H9 (cell line): Measurements from ENCODE around the gene FMO3. TPM values are rescaled to one million over a fixed set of nuclear protein-coding genes. Genes with fewer than 3 reads are reported as not detected.

Experiments used
- DNase-seq: peaks from one replicate; pipeline ENCODE4 v3.0.0-alpha.2; 2017
- H2AFZ ChIP-seq: one replicate; pipeline ENCODE4 v1.6.1; 2013; ENCODE audit warnings: mild to moderate bottlenecking, low read length, control low read depth, moderate library complexity
- H2AK5ac ChIP-seq: 2 replicates; pipeline ENCODE4 v1.6.1; 2013; ENCODE audit warnings: low read length, control low read depth, mixed read lengths; ENCODE audit not compliant: insufficient read length
- H2BK120ac ChIP-seq: one replicate; pipeline ENCODE4 v1.6.1; 2013; ENCODE audit warnings: low read depth, mild to moderate bottlenecking, low read length, control low read depth, inconsistent platforms; ENCODE audit not compliant: poor library complexity, severe bottlenecking
- H2BK12ac ChIP-seq: 2 replicates; pipeline ENCODE4 v1.6.1; 2013; ENCODE audit warnings: low read length, control low read depth, mixed read lengths, low read depth; ENCODE audit not compliant: insufficient read length
- H2BK15ac ChIP-seq: 2 replicates; pipeline ENCODE4 v1.6.1; 2013; ENCODE audit warnings: low read depth, low read length, control low read depth
- H2BK20ac ChIP-seq: one replicate; pipeline ENCODE4 v1.6.1; 2013; ENCODE audit warnings: low read depth, mild to moderate bottlenecking, low read length, control low read depth, inconsistent platforms; ENCODE audit not compliant: poor library complexity, severe bottlenecking
- H2BK5ac ChIP-seq: 2 replicates; pipeline ENCODE4 v1.6.1; 2013; ENCODE audit warnings: low read length, control low read depth, mixed read lengths; ENCODE audit not compliant: insufficient read length
- H3K14ac ChIP-seq: 2 replicates; pipeline ENCODE4 v1.6.1; 2013; ENCODE audit warnings: low read length, control low read depth; ENCODE audit not compliant: insufficient read depth
- H3K18ac ChIP-seq: 2 replicates; pipeline ENCODE4 v1.6.1; 2013; ENCODE audit warnings: low read depth, mild to moderate bottlenecking, mixed read lengths, low read length, control low read depth; ENCODE audit not compliant: insufficient read length
- H3K23ac ChIP-seq: 2 replicates; pipeline ENCODE4 v1.6.1; 2013; ENCODE audit warnings: low read length, control low read depth, mixed read lengths, low read depth; ENCODE audit not compliant: insufficient read length
- H3K23me2 ChIP-seq: 2 replicates; pipeline ENCODE4 v1.6.1; 2013; ENCODE audit warnings: low read depth, mild to moderate bottlenecking, mixed read lengths, low read length, control low read depth; ENCODE audit not compliant: insufficient read length, poor library complexity, severe bottlenecking
- H3K27ac ChIP-seq: 2 replicates; pipeline ENCODE4 v1.5.1; 2013; ENCODE audit warnings: low read length, control low read depth, mixed read lengths, low read depth; ENCODE audit not compliant: insufficient read length
- H3K27me3 ChIP-seq: 2 replicates; pipeline ENCODE4 v1.6.1; 2013; ENCODE audit warnings: low read length, control low read depth, inconsistent platforms; ENCODE audit not compliant: insufficient read depth
- H3K4ac ChIP-seq: 2 replicates; pipeline ENCODE4 v1.6.1; 2013; ENCODE audit warnings: low read depth, mild to moderate bottlenecking, control low read depth, inconsistent platforms, low read length, moderate library complexity
- H3K4me1 ChIP-seq: 2 replicates; pipeline ENCODE4 v1.6.1; 2013; ENCODE audit warnings: low read length, control low read depth, inconsistent platforms; ENCODE audit not compliant: insufficient read depth
- H3K4me2 ChIP-seq: 2 replicates; pipeline ENCODE4 v1.6.1; 2013; ENCODE audit warnings: low read length, control low read depth, mixed read lengths; ENCODE audit not compliant: insufficient read length, insufficient read depth
- H3K56ac ChIP-seq: 2 replicates; pipeline ENCODE4 v1.6.1; 2013; ENCODE audit warnings: low read depth, mild to moderate bottlenecking, mixed read lengths, low read length, control low read depth; ENCODE audit not compliant: insufficient read length
- H3K79me1 ChIP-seq: 2 replicates; pipeline ENCODE4 v1.6.1; 2013; ENCODE audit warnings: low read depth, mild to moderate bottlenecking, moderate library complexity, low read length, control low read depth, inconsistent platforms; ENCODE audit not compliant: insufficient read depth, poor library complexity, severe bottlenecking
- H3K79me2 ChIP-seq: 2 replicates; pipeline ENCODE4 v1.6.1; 2013; ENCODE audit warnings: low read length, control low read depth, inconsistent platforms; ENCODE audit not compliant: insufficient read depth
- H3K9ac ChIP-seq: 2 replicates; pipeline ENCODE4 v1.6.1; 2013; ENCODE audit warnings: low read length, control low read depth, mixed read lengths; ENCODE audit not compliant: insufficient read length; ENCODE audit errors: extremely low read depth
- H3K9me3 ChIP-seq: one replicate; pipeline ENCODE4 v1.6.1; 2013; ENCODE audit warnings: low read depth, low read length, inconsistent platforms; ENCODE audit not compliant: control insufficient read depth
- H3T11ph ChIP-seq: one replicate; pipeline ENCODE4 v1.6.1; 2013; ENCODE audit warnings: mild to moderate bottlenecking, low read length, control low read depth, inconsistent platforms
- H4K20me1 ChIP-seq: one replicate; pipeline ENCODE4 v1.6.1; 2013; ENCODE audit not compliant: control insufficient read depth, insufficient read length, insufficient read depth
- H4K5ac ChIP-seq: 2 replicates; pipeline ENCODE4 v1.6.1; 2013; ENCODE audit warnings: low read depth, mild to moderate bottlenecking, mixed read lengths, low read length, control low read depth; ENCODE audit not compliant: insufficient read length
- H4K8ac ChIP-seq: replicated peaks from 2 replicates; pipeline ENCODE4 v1.6.1; 2013; ENCODE audit warnings: low read length, control low read depth, mixed read lengths, low read depth; ENCODE audit not compliant: insufficient read length
- H4K91ac ChIP-seq: 2 replicates; pipeline ENCODE4 v1.6.1; 2013; ENCODE audit warnings: low read depth, mild to moderate bottlenecking, moderate library complexity, mixed read lengths, low read length, control low read depth; ENCODE audit not compliant: insufficient read length
- H3K27ac Mint-ChIP-seq, 3 experiments: 2 replicates in 2 of 3; 3 replicates in 1 of 3; pipeline ENCODE4 v1.8.0; 2020 to 2021; ENCODE audit warnings: mixed read lengths in 3 of 3, mild to moderate bottlenecking in 1 of 3, moderate library complexity in 1 of 3
- H3K27me3 Mint-ChIP-seq: 2 replicates; pipeline ENCODE4 v1.8.0; 2021; ENCODE audit warnings: low read depth, mild to moderate bottlenecking, moderate library complexity, mixed read lengths
- H3K36me3 Mint-ChIP-seq, 3 experiments: 2 replicates in 2 of 3; 3 replicates in 1 of 3; pipeline ENCODE4 v1.8.0; 2020 to 2021; ENCODE audit warnings: low read depth in 3 of 3, mixed read lengths in 3 of 3; ENCODE audit not compliant: insufficient read depth in 1 of 3
- H3K4me1 Mint-ChIP-seq, 2 experiments: 2 replicates each; pipeline ENCODE4 v1.8.0; 2020; ENCODE audit warnings: mixed read lengths in 2 of 2
- H3K4me3 Mint-ChIP-seq, 2 experiments: 2 replicates in 1 of 2; 3 replicates in 1 of 2; pipeline ENCODE4 v1.8.0; 2020 to 2021; ENCODE audit warnings: mild to moderate bottlenecking in 2 of 2, mixed read lengths in 2 of 2, moderate library complexity in 1 of 2
- H3K9me3 Mint-ChIP-seq, 2 experiments: 2 replicates in 1 of 2; 3 replicates in 1 of 2; pipeline ENCODE4 v1.8.0; 2020; ENCODE audit warnings: mild to moderate bottlenecking in 2 of 2, mixed read lengths in 2 of 2, moderate library complexity in 1 of 2
- total RNA-seq: library from RNA; stranded (reverse); gene quantifications from 2 replicates; pipeline ENCODE4 v1.2.1, GENCODE V29; 2021
- TF ChIP-seq, protein P1 (sequence below): fragments of 200-600 bp; sonication (generic); conservative IDR thresholded peaks from 3 replicates; pipeline ENCODE4 v1.8.0; 2021; ENCODE audit warnings: antibody characterized with exemption, mild to moderate bottlenecking

Gene FMO3
- total RNA-seq, 1 experiment from 2014 or later = not detected

DNA sequence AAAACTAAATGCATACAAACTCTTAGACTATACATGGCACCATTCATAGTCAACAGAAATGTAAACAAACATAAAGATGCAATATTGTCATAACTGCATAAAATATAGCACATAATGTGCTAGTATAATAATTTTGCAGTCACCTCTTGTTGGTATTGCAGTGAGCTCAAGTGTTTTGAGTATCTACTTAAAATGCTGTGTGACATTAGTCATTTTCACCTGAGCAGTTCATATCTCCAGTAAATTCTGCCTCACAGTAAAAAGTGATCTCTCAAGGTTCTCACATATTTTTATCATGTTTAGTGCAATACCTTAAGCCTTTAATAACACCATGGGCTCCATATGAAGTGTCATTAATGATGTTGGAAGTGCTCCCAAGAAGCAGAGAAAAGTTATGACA is 64.8 kb downstream of the FMO3 start:
- no peak overlapping the region for H2BK15ac ChIP-seq
- no peaks in the 10 kb centered on the region for H3K27me3 ChIP-seq
- no peak overlapping the region for H3K27ac ChIP-seq
- no peak overlapping the region for H2AFZ ChIP-seq
- H3K14ac ChIP-seq = no peak overlapping the region
- no peak overlapping the region for H4K5ac ChIP-seq
- H3K4ac ChIP-seq = no peak overlapping the region
- no peaks in the 10 kb centered on the region for H3K79me2 ChIP-seq
- H3K4me1 Mint-ChIP-seq = peaks cover 8 to 15% of the 10 kb centered on the region in 2 experiments
- H3K9me3 Mint-ChIP-seq = peaks cover 0 to 2% of the 10 kb centered on the region in 2 experiments; a peak in 1 of 5 replicates
- no peaks in the 10 kb centered on the region for H3K9me3 ChIP-seq
- H3K4me2 ChIP-seq = no peak overlapping the region
- no peak overlapping the region for H3K18ac ChIP-seq
- no peaks in the 10 kb centered on the region for H3K27me3 Mint-ChIP-seq
- no peaks in the 10 kb centered on the region for H4K20me1 ChIP-seq
- no peak overlapping the region for H3K23ac ChIP-seq
- H2BK12ac ChIP-seq = no peak overlapping the region
- no peak overlapping the region for H3K56ac ChIP-seq
- no peaks in the 10 kb centered on the region for H3K4me1 ChIP-seq
- no peak overlapping the region for H4K91ac ChIP-seq
- no peaks in the 10 kb centered on the region for H3K23me2 ChIP-seq
- no peak for DNase-seq
- H2BK20ac ChIP-seq = no peak overlapping the region
- TF ChIP-seq, protein P1, sequence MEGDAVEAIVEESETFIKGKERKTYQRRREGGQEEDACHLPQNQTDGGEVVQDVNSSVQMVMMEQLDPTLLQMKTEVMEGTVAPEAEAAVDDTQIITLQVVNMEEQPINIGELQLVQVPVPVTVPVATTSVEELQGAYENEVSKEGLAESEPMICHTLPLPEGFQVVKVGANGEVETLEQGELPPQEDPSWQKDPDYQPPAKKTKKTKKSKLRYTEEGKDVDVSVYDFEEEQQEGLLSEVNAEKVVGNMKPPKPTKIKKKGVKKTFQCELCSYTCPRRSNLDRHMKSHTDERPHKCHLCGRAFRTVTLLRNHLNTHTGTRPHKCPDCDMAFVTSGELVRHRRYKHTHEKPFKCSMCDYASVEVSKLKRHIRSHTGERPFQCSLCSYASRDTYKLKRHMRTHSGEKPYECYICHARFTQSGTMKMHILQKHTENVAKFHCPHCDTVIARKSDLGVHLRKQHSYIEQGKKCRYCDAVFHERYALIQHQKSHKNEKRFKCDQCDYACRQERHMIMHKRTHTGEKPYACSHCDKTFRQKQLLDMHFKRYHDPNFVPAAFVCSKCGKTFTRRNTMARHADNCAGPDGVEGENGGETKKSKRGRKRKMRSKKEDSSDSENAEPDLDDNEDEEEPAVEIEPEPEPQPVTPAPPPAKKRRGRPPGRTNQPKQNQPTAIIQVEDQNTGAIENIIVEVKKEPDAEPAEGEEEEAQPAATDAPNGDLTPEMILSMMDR = no peak
- H3T11ph ChIP-seq = no peak overlapping the region
- H2AK5ac ChIP-seq = no peak overlapping the region
- no peak overlapping the region for H2BK5ac ChIP-seq
- no peaks in the 10 kb centered on the region; a peak in 3 of 7 replicates for H3K36me3 Mint-ChIP-seq
- no peak overlapping the region for H3K4me3 Mint-ChIP-seq
- H3K79me1 ChIP-seq = no peaks in the 10 kb centered on the region
- H3K27ac Mint-ChIP-seq = no peak overlapping the region
- no peak overlapping the region for H3K9ac ChIP-seq
- no peak overlapping the region for H4K8ac ChIP-seq
- no peak overlapping the region for H2BK120ac ChIP-seq
